Endothelial cell of umbilical vein (primary cell): ENCODE results near the gene DIS3L2.

Experiments
- CTCF ChIP-seq, 2 donors: IDR thresholded peaks; 1 replicate in 1 of 2; 2 replicates in 1 of 2; pipeline ENCODE4 v1.5.1; 2011; ENCODE audit warnings: low read length in 2 of 2, mild to moderate bottlenecking in 2 of 2, moderate library complexity in 2 of 2, control low read depth in 1 of 2, inconsistent platforms in 1 of 2, low read depth in 1 of 2; ENCODE audit not compliant: insufficient read depth in 1 of 2; ENCODE audit errors: extremely low read depth in 1 of 2
- EZH2 ChIP-seq: IDR thresholded peaks from 2 replicates; pipeline ENCODE4 v1.6.1; 2012; ENCODE audit warnings: borderline replicate concordance, low read depth, mild to moderate bottlenecking, moderate library complexity, low read length, inconsistent platforms; ENCODE audit not compliant: severe bottlenecking
- FOS ChIP-seq: IDR thresholded peaks from 2 replicates; pipeline ENCODE4 v1.6.1; 2011; ENCODE audit warnings: mild to moderate bottlenecking, low read length, moderate library complexity, borderline replicate concordance; ENCODE audit not compliant: insufficient read depth
- JUN ChIP-seq: IDR thresholded peaks from 2 replicates; pipeline ENCODE4 v1.6.1; 2011; ENCODE audit warnings: borderline replicate concordance, low read depth; ENCODE audit not compliant: insufficient read length, insufficient read depth
- MYC ChIP-seq: IDR thresholded peaks from one replicate; pipeline ENCODE4 v1.6.1; 2011; ENCODE audit warnings: mild to moderate bottlenecking, low read depth, low read length
- POLR2A ChIP-seq: IDR thresholded peaks from 2 replicates; pipeline ENCODE4 v1.6.1; 2012; ENCODE audit warnings: low read depth, mild to moderate bottlenecking, control low read depth, low read length
- POLR2AphosphoS5 ChIP-seq: IDR thresholded peaks from 2 replicates; pipeline ENCODE4 v1.6.1; 2012; ENCODE audit warnings: low read depth, mild to moderate bottlenecking, control low read depth, low read length, moderate library complexity; ENCODE audit not compliant: insufficient read depth
- TF ChIP-seq, protein P1 (sequence below): IDR thresholded peaks from 2 replicates; pipeline ENCODE4 v1.6.1; 2011; ENCODE audit not compliant: insufficient read depth, insufficient read length

GRCh38 chr2:232204457-232204931, 243.0 kb downstream of the DIS3L2 start:
- TF ChIP-seq CTCF (IDR thresholded peaks at IDR 0.05; ENCODE audit: extremely low read depth in 1 of 2, insufficient read depth in 1 of 2, low read depth in 1 of 2, low read length in 2 of 2) = no peak
- no peak for TF ChIP-seq POLR2A
- TF ChIP-seq JUN = no peak
- no peak for TF ChIP-seq FOS
- no peak for TF ChIP-seq POLR2AphosphoS5
- TF ChIP-seq, protein P1, sequence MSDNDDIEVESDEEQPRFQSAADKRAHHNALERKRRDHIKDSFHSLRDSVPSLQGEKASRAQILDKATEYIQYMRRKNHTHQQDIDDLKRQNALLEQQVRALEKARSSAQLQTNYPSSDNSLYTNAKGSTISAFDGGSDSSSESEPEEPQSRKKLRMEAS = no peak
- no peak for TF ChIP-seq EZH2
- TF ChIP-seq MYC = no peak
